ENCODE data around the gene GLT1D1.

- no peak for TF ChIP-seq ZFP30 (CRISPR knock-in tag; IDR thresholded peaks at IDR 0.05)
- no peak for TF ChIP-seq ZNF8 (CRISPR knock-in tag; IDR thresholded peaks at IDR 0.05)
- TF ChIP-seq, protein P1, sequence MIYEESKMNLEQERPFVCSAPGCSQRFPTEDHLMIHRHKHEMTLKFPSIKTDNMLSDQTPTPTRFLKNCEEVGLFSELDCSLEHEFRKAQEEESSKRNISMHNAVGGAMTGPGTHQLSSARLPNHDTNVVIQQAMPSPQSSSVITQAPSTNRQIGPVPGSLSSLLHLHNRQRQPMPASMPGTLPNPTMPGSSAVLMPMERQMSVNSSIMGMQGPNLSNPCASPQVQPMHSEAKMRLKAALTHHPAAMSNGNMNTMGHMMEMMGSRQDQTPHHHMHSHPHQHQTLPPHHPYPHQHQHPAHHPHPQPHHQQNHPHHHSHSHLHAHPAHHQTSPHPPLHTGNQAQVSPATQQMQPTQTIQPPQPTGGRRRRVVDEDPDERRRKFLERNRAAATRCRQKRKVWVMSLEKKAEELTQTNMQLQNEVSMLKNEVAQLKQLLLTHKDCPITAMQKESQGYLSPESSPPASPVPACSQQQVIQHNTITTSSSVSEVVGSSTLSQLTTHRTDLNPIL (CRISPR knock-in tag; IDR thresholded peaks at IDR 0.05; ENCODE audit: low read depth): no peak
- no peak for TF ChIP-seq ZC3H10 (CRISPR knock-in tag; IDR thresholded peaks at IDR 0.05)
- TF ChIP-seq ISL1 (CRISPR knock-in tag; IDR thresholded peaks at IDR 0.05): no peak
- TF ChIP-seq, protein P2, sequence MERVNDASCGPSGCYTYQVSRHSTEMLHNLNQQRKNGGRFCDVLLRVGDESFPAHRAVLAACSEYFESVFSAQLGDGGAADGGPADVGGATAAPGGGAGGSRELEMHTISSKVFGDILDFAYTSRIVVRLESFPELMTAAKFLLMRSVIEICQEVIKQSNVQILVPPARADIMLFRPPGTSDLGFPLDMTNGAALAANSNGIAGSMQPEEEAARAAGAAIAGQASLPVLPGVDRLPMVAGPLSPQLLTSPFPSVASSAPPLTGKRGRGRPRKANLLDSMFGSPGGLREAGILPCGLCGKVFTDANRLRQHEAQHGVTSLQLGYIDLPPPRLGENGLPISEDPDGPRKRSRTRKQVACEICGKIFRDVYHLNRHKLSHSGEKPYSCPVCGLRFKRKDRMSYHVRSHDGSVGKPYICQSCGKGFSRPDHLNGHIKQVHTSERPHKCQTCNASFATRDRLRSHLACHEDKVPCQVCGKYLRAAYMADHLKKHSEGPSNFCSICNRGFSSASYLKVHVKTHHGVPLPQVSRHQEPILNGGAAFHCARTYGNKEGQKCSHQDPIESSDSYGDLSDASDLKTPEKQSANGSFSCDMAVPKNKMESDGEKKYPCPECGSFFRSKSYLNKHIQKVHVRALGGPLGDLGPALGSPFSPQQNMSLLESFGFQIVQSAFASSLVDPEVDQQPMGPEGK (CRISPR knock-in tag; IDR thresholded peaks at IDR 0.05; ENCODE audit: borderline replicate concordance): no peak
- TF ChIP-seq TCF4 (CRISPR knock-in tag; IDR thresholded peaks at IDR 0.05; ENCODE audit: borderline replicate concordance): no peak
- TF ChIP-seq ARNTL (CRISPR knock-in tag; IDR thresholded peaks at IDR 0.05; ENCODE audit: borderline replicate concordance, low read depth): no peak
- no peak for TF ChIP-seq PPARA (CRISPR knock-in tag; IDR thresholded peaks at IDR 0.05; ENCODE audit: borderline replicate concordance)
- TF ChIP-seq, protein P3, sequence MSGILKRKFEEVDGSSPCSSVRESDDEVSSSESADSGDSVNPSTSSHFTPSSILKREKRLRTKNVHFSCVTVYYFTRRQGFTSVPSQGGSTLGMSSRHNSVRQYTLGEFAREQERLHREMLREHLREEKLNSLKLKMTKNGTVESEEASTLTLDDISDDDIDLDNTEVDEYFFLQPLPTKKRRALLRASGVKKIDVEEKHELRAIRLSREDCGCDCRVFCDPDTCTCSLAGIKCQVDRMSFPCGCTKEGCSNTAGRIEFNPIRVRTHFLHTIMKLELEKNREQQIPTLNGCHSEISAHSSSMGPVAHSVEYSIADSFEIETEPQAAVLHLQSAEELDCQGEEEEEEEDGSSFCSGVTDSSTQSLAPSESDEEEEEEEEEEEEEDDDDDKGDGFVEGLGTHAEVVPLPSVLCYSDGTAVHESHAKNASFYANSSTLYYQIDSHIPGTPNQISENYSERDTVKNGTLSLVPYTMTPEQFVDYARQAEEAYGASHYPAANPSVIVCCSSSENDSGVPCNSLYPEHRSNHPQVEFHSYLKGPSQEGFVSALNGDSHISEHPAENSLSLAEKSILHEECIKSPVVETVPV (CRISPR knock-in tag; IDR thresholded peaks at IDR 0.05): no peak
- TF ChIP-seq, protein P4, sequence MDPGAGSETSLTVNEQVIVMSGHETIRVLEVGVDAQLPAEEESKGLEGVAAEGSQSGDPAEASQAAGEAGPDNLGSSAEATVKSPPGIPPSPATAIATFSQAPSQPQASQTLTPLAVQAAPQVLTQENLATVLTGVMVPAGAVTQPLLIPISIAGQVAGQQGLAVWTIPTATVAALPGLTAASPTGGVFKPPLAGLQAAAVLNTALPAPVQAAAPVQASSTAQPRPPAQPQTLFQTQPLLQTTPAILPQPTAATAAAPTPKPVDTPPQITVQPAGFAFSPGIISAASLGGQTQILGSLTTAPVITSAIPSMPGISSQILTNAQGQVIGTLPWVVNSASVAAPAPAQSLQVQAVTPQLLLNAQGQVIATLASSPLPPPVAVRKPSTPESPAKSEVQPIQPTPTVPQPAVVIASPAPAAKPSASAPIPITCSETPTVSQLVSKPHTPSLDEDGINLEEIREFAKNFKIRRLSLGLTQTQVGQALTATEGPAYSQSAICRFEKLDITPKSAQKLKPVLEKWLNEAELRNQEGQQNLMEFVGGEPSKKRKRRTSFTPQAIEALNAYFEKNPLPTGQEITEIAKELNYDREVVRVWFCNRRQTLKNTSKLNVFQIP (CRISPR knock-in tag; IDR thresholded peaks at IDR 0.05; ENCODE audit: borderline replicate concordance, low read depth): no peak
- TF ChIP-seq OSR1 (CRISPR knock-in tag; IDR thresholded peaks at IDR 0.05): no peak
Measured at GRCh38 chr12:128808651-128809050, 44.6 kb upstream of the GLT1D1 start.
